Neuronal stem cell (in vitro differentiated cells): ENCODE measurements around the gene SMAP2.
"Not testable (repeated sequence)": the region's sequence is repeated elsewhere in the genome, so short reads cannot be mapped to it uniquely, and the experiment has no call there.

Source experiments
- DNase-seq: peaks from one replicate; pipeline ENCODE4 v3.0.0-alpha.2; 2013; ENCODE audit warnings: low spot score
- H2AFZ ChIP-seq: one replicate; pipeline ENCODE4 v1.6.1; 2013; ENCODE audit warnings: mild to moderate bottlenecking, low read length, inconsistent platforms
- H2AK5ac ChIP-seq: 2 replicates; pipeline ENCODE4 v1.6.1; 2013; ENCODE audit warnings: low read depth, mild to moderate bottlenecking, inconsistent platforms, low read length, moderate library complexity, mixed read lengths
- H2BK120ac ChIP-seq: 2 replicates; pipeline ENCODE4 v1.6.1; 2013; ENCODE audit warnings: low read depth, mild to moderate bottlenecking, inconsistent platforms, low read length, moderate library complexity, mixed read lengths
- H2BK12ac ChIP-seq: one replicate; pipeline ENCODE4 v1.6.1; 2013; ENCODE audit warnings: low read length, inconsistent platforms
- H2BK15ac ChIP-seq: 2 replicates; pipeline ENCODE4 v1.6.1; 2013; ENCODE audit warnings: mild to moderate bottlenecking, low read length, inconsistent platforms, mixed read lengths
- H2BK5ac ChIP-seq: one replicate; pipeline ENCODE4 v1.6.1; 2013; ENCODE audit warnings: inconsistent platforms, mild to moderate bottlenecking, low read length, moderate library complexity
- H3K14ac ChIP-seq: one replicate; pipeline ENCODE4 v1.6.1; 2013; ENCODE audit warnings: low read length, inconsistent platforms
- H3K18ac ChIP-seq: 2 replicates; pipeline ENCODE4 v1.6.1; 2013; ENCODE audit warnings: low read length, inconsistent platforms
- H3K23ac ChIP-seq: 2 replicates; pipeline ENCODE4 v1.6.1; 2013; ENCODE audit warnings: low read depth, mild to moderate bottlenecking, mixed read lengths, low read length, inconsistent platforms; ENCODE audit not compliant: poor library complexity
- H3K27ac ChIP-seq: replicated peaks from 3 replicates; pipeline ENCODE4 v1.5.1; 2013; ENCODE audit warnings: low read length, inconsistent platforms
- H3K27me3 ChIP-seq, 3 experiments: 2 replicates each; pipeline ENCODE4 v1.6.1; 2013; ENCODE audit warnings: low read length in 3 of 3, mild to moderate bottlenecking in 2 of 3, inconsistent platforms in 1 of 3, low read depth in 1 of 3, mixed read lengths in 1 of 3, moderate library complexity in 1 of 3; ENCODE audit not compliant: control insufficient read depth in 3 of 3, insufficient read depth in 3 of 3
- H3K36me3 ChIP-seq, 2 donors: replicated peaks in 1 of 2; 2 replicates each; pipeline ENCODE4 v1.6.1; 2013; ENCODE audit warnings: low read length in 2 of 2; ENCODE audit not compliant: control insufficient read depth in 2 of 2, insufficient read depth in 2 of 2
- H3K4ac ChIP-seq: 2 replicates; pipeline ENCODE4 v1.6.1; 2013; ENCODE audit warnings: inconsistent platforms, mild to moderate bottlenecking, low read length, moderate library complexity
- H3K4me1 ChIP-seq, 2 donors: 1 replicate in 1 of 2; 2 replicates in 1 of 2; pipeline ENCODE4 v1.6.1; 2013; ENCODE audit warnings: low read length in 2 of 2, low read depth in 1 of 2; ENCODE audit not compliant: control insufficient read depth in 2 of 2, insufficient read depth in 1 of 2
- H3K4me2 ChIP-seq: one replicate; pipeline ENCODE4 v1.6.1; 2013; ENCODE audit warnings: mild to moderate bottlenecking, low read length, inconsistent platforms; ENCODE audit not compliant: insufficient read depth, poor library complexity, severe bottlenecking
- H3K4me3 ChIP-seq, 2 donors: 2 replicates each; pipeline ENCODE4 v1.5.1; 2013; ENCODE audit warnings: low read length in 2 of 2, mild to moderate bottlenecking in 2 of 2, inconsistent platforms in 1 of 2, moderate library complexity in 1 of 2
- H3K79me1 ChIP-seq: one replicate; pipeline ENCODE4 v1.6.1; 2013; ENCODE audit warnings: low read depth, mild to moderate bottlenecking, inconsistent platforms, low read length, moderate library complexity
- H3K9ac ChIP-seq: one replicate; pipeline ENCODE4 v1.6.1; 2013; ENCODE audit warnings: mild to moderate bottlenecking, low read depth, low read length, inconsistent platforms; ENCODE audit not compliant: poor library complexity
- H3K9me3 ChIP-seq, 2 donors: replicated peaks in 1 of 2; 2 replicates each; pipeline versions ENCODE3 to v1.6.1; 2013; ENCODE audit warnings: low read length in 2 of 2, mild to moderate bottlenecking in 2 of 2, inconsistent platforms in 1 of 2, low read depth in 1 of 2, mixed read lengths in 1 of 2, moderate library complexity in 1 of 2; ENCODE audit not compliant: control insufficient read depth in 2 of 2, insufficient read depth in 1 of 2
- H4K8ac ChIP-seq: one replicate; pipeline ENCODE4 v1.6.1; 2013; ENCODE audit warnings: low read depth, mild to moderate bottlenecking, inconsistent platforms, low read length, moderate library complexity
- H4K91ac ChIP-seq: one replicate; pipeline ENCODE4 v1.6.1; 2013; ENCODE audit warnings: low read length, low read depth, mild to moderate bottlenecking, inconsistent platforms; ENCODE audit not compliant: poor library complexity
- WGBS, 2 donors: extraction: QIAGEN DNeasy Blood & Tissue Kit; methylation state at CpG; one replicate each; pipeline ENCODE4 v1.1.7; 2013; ENCODE audit warnings: missing lambda C conversion rate in 2 of 2, mixed read lengths in 1 of 2; ENCODE audit not compliant: insufficient read length in 2 of 2, insufficient replicate concordance in 1 of 2; ENCODE audit errors: extremely low coverage in 2 of 2; 5-methylcytosine and 5-hydroxymethylcytosine counted together

SMAP2 gene

GRCh38 chr1:40387381-40388306 is 14.1 kb downstream of the SMAP2 start:
- not testable (repeated sequence) for H3K18ac ChIP-seq, H3K36me3 ChIP-seq, H2BK5ac ChIP-seq, H3K4me3 ChIP-seq, H3K9me3 ChIP-seq, H3K79me1 ChIP-seq, H3K14ac ChIP-seq, H4K8ac ChIP-seq, H2BK15ac ChIP-seq, H3K23ac ChIP-seq, H2AK5ac ChIP-seq, DNase-seq, H3K27me3 ChIP-seq, H2BK12ac ChIP-seq, H3K4me2 ChIP-seq, H3K27ac ChIP-seq, H2BK120ac ChIP-seq, H3K9ac ChIP-seq, H3K4ac ChIP-seq, H2AFZ ChIP-seq, H4K91ac ChIP-seq
- no CpG with 5 or more reads among the region's 38 CpGs for WGBS, 2 donors
- H3K4me1 ChIP-seq = peaks cover 5 to 15% of the 10 kb centered on the region in 2 donors

- H2AFZ ChIP-seq = not testable (repeated sequence)
- WGBS, 2 donors = no CpG with 5 or more reads among the region's 28 CpGs
Observed at GRCh38 chr1:40388456-40389321, 15.2 kb downstream of the SMAP2 start.

GRCh38 chr1:40389322-40389803 is 15.8 kb downstream of the SMAP2 start:
- no peak overlapping the region for H3K14ac ChIP-seq
- no peak overlapping the region for H2AFZ ChIP-seq
- no peak overlapping the region for H2AK5ac ChIP-seq
- peaks cover 5 to 13% of the 10 kb centered on the region in 2 donors for H3K4me1 ChIP-seq
- no peak overlapping the region for H2BK5ac ChIP-seq
- H3K4ac ChIP-seq = no peak overlapping the region
- H3K18ac ChIP-seq = no peak overlapping the region
- no peak overlapping the region for H2BK120ac ChIP-seq
- H3K9ac ChIP-seq = no peak overlapping the region
- H3K36me3 ChIP-seq = peaks cover 0 to 2% of the 10 kb centered on the region in 2 donors
- WGBS, 2 donors = no CpG with 5 or more reads among the region's 3 CpGs
- H3K79me1 ChIP-seq = no peaks in the 10 kb centered on the region
- no peak overlapping the region for H3K27ac ChIP-seq
- H4K91ac ChIP-seq = no peak overlapping the region
- H3K4me3 ChIP-seq = no peak overlapping the region
- no peak overlapping the region for H4K8ac ChIP-seq
- H3K4me2 ChIP-seq = no peak overlapping the region
- DNase-seq = no peak
- no peak overlapping the region for H2BK12ac ChIP-seq
- H3K23ac ChIP-seq = no peak overlapping the region
- no peaks in the 10 kb centered on the region for H3K27me3 ChIP-seq
- H3K9me3 ChIP-seq = no peaks in the 10 kb centered on the region
- H2BK15ac ChIP-seq = no peak overlapping the region

More at GRCh38 chr1:40388456-40389321, 15.2 kb downstream of the SMAP2 start:
- H2AK5ac ChIP-seq, H2BK12ac ChIP-seq, H3K9ac ChIP-seq, H3K27me3 ChIP-seq, H4K8ac ChIP-seq, DNase-seq, H3K18ac ChIP-seq, H3K4ac ChIP-seq, H3K27ac ChIP-seq, H3K36me3 ChIP-seq, H3K23ac ChIP-seq, H2BK5ac ChIP-seq, H3K4me3 ChIP-seq, H3K9me3 ChIP-seq, H4K91ac ChIP-seq, H3K4me2 ChIP-seq, H3K14ac ChIP-seq, H3K79me1 ChIP-seq, H2BK120ac ChIP-seq, H2BK15ac ChIP-seq: not testable (repeated sequence)
- peaks cover 5 to 13% of the 10 kb centered on the region in 2 donors for H3K4me1 ChIP-seq
